Superior temporal gyrus (tissue), 1 donor: ENCODE results near the gene PHF23.

Experiments used
- DNase-seq: peaks from one replicate; pipeline ENCODE4 v3.0.0-alpha.2; 2016; ENCODE audit errors: extremely low spot score

Gene PHF23

GRCh38 chr17:7237761-7238419, 1.4 kb downstream of the PHF23 start:
- peak; percentile 45 for DNase-seq

DNA sequence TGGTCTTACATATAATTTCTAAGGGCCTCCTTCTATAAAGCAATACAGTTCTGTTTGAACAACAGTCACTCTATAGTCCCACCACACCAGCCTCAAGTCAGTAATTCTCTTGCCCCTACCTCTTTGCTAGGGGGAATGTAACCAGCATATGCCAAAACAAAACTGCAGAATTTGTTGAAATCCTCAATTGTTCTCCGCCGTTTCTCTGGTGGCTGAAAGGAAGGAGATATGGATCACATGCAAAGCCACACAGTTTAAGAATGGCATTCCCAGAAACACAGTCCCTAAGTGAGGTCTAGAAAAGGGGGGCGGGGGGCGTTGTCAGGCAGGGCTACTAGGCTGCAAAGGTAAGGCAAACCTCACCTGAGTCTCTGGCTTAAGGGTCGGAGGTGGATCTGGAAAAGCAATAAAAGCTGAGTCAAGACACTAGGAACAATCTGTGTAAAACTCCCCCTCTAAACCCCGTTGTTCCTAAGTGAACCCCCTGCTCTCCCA, 1.9 kb downstream of the PHF23 start:
- no peak for DNase-seq

DNA sequence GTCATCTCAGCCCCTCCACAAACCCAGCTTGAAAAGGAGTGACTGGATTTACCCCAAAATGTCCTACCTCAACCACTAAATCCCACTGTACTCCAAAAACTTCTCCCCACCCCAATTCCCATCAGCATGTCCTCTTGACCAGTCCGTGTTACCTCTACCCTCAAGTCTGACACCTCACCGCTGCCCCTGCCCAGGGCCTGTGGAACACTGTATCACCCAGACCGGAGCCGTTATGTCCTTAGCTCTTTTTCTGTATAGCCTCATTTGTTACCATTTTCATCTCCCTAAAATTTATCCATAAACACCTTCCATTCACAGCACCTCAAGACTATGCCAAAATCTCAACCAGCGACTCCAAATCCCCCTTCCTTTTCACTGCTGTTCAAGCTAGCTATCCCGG, 2.4 kb downstream of the PHF23 start:
- no peak for DNase-seq

DNA sequence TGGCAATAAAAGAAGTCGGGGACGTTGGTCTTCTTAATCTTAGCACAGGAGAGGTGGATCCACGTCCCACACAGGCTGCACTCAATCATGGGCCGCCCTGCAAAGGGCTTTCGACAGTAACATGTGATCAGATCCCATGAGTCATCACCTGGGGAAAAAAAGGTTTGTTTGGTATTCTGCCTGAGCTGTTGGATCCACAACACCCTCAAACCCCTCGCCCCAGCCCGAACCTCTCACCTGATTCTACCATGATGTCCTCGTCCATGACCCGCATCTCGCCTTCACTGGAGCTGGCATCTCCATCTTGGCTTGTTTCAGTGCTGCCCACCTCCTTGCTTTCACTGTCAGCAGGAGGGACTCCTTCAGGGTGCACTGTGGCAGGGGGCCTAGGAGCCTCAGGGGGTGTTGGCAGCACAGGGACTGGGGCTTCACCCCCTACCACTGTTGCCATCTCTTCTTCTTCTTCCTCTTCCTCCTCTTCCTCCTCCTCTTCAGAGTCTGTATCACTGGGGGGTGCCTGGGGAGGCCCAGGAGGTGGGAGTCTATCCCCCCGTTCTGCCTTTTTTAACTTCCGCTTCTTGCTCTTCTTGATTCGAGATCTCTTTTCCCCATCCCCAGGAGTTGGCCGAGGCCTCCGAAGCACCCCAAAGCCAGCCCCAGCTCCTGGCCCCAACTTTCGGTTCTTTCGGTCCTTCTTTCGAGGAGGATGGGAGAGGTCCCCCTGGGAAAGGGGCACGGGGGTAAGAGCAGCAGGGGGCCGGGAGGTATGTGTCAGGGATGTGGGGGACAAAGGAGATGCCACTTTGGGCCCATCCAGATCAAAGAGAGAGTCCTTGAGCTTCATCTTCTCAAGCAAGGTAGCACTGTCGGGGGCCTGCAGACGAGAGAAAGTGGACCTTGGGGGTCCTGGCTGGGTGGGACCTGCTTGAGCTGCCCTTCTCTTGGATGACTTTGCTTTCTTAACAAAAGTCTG, 3.3 kb downstream of the PHF23 start:
- DNase-seq, result no peak

DNA sequence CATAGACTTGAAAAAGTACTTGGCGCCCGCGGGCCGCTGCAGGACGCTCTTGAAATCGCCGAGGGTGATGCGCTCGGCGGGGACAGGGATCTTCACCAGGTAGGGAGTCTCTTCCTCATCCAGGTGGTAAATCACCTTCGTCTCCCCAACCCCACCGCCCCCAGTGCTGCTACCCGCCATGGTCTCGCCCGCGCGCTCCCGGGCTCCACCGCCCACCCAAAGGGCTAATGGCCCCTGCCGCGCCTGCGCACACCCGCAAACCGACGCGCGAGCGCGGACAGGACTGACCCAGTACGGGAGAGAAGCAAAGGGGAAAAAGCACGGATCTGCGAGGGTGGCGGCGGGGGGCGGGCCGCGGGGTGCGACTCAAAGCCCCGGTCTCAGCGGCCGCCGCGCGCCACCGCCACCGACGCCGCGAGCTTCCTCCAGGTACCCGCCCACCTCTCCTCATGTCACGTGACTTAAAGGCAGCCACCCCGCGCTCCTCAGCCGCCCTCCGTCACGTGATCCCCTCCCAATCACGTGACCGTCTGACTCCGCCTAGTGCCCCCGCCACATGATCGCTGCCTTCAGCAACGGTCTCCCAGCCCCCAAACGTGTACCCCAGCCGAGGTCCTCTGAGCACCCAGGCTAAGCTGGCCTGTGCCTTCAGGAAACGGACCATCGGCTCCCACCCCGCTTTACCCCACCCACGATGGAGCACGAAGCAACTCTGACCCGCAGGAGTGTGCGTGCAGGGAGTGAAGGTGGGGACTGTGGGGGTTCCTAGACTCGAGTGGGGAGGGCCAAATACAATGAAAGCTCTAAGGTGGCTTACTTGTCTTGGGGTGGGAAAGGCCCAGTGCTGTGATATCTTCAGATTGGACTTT, 4.9 kb downstream of the PHF23 start, which contains the start of gene DVL2:
Gene DVL2 (minus strand): TSS at position 435 of the 869 bp plus-strand sequence. CDS start 255 bp downstream, at position 180.
- peak; percentile 98 for DNase-seq

GRCh38 chr17:7233701-7234082, 5.6 kb downstream of the PHF23 start:
- peak; percentile 44 for DNase-seq

- no peak for DNase-seq
Measured at GRCh38 chr17:7232114-7232513, 7.1 kb downstream of the PHF23 start.

- no peak for DNase-seq
Measured at GRCh38 chr17:7229504-7229903, 9.8 kb downstream of the PHF23 start.

- no peak for DNase-seq
Measured at GRCh38 chr17:7228920-7229319, 10.3 kb downstream of the PHF23 start.

DNA sequence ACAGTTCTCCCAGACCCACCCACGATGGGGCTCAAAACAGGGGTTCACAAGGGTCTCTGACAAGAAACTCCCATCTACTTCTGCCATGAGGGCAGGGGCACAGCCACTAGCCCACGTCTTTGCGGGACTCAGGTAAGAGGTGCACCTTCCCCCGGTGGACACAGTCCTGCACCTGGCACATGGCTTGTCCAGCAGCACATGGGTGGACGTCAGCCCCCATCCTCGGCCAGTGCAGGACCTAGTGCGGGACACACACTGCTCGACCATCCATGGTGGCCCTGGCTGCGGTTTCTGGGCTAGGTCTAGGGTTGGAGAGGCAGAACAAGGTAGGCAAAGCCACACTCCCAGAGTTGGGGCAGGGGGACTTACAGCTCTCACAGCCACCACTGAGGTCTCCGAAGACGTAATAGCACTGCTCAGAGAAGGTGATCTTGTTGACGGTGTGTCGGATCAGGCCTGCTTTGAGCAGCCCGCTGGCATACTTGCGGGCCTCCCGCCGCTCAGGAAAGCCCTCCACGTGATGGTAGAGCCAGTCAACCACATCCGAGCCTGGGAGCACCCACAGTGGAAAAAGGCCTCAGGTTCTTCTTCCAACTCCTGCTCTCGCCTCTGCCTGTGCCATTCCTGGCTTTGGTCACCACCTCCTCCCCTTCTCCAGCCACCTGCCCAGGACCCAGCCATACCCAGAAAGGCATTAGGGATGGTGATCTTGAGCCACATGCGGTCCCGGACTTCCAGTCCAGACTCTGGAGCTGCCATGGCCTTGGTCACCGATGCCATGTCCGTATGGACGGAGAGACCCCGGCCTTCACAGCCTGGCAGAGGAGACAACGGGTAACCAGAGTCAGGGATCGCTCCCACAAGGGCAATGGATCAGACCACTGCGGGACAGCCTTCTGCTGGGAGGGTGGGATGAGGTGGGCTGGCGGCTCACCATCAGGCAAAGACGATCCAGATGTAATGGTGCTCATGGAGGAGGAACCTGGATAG, 12.2 kb downstream of the PHF23 start:
- DNase-seq, result no peak

DNA sequence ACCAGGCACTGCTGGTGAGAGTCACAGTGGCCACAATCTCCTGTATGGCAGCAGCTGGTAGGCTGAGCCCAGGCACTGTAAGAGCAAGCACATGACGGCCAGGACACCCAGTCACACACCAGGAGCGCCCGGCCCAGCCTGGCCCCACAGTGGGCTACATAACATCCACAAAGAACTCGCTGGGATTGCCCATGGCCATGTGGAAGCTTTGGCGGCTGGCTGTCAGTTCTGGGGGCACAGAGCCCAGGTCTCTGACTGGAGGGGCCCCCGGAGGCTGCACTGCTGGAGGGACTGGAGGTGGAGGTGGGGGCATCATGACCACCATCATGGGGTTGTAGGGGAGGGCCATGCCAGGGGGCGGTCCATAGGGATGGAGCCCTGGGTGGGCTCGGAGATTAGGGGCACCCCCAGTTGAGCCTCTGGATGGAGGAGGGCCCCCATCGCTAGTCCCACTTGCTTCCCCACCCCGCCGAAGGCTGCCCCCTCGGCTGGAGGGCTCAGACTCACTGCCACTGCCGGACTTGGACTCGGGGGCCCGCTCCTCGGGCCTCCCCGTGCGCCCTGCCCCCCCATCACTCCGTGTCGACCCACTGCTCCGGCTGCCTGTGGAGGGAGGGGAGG, 13.4 kb downstream of the PHF23 start:
- no peak for DNase-seq

DNA sequence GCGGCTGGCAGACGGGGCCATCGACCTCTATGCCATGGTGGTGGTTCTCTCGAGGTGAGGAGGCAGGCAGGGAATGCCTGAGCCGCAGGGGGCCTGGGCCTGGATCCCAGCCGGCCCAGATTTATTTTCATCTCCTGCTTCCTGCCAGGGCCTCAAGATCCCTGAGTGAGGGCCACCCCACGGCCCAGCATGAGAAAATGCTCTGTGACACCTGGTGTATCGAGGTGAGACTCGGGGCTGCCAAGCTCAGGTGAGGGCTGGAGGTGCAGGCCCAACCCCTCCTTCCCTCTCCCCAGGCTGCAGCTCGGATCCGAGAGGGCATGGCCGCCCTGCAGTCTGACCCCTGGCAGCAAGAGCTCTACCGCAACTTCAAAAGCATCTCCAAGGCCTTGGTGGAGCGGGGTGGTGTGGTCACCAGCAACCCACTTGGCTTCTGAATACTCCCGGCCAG, 14.6 kb downstream of the PHF23 start:
- no peak for DNase-seq

- DNase-seq, result no peak
Measured at GRCh38 chr17:7224110-7224509, 15.1 kb downstream of the PHF23 start.

DNA sequence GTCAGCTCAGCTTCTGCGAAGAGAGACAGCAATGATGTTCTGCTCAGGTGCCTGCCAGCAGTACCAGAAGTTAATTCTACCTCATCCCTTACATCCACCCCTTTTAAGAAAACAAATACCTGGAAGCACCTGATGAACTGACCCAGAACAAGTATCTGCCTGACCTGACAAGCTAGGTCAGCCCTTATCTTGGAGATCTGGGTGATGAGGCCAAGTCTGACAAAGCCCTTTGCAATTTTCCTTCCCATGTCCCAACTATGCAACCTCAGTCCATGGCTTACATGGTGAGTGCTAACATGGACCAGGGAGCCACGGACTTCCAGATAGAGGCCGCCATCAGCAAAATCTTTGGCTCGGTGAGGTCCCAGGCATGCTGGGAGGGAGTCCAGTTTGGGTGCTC, 15.9 kb downstream of the PHF23 start:
- DNase-seq, result no peak

- no peak for DNase-seq
Measured at GRCh38 chr17:7222972-7223292, 16.3 kb downstream of the PHF23 start.

DNA sequence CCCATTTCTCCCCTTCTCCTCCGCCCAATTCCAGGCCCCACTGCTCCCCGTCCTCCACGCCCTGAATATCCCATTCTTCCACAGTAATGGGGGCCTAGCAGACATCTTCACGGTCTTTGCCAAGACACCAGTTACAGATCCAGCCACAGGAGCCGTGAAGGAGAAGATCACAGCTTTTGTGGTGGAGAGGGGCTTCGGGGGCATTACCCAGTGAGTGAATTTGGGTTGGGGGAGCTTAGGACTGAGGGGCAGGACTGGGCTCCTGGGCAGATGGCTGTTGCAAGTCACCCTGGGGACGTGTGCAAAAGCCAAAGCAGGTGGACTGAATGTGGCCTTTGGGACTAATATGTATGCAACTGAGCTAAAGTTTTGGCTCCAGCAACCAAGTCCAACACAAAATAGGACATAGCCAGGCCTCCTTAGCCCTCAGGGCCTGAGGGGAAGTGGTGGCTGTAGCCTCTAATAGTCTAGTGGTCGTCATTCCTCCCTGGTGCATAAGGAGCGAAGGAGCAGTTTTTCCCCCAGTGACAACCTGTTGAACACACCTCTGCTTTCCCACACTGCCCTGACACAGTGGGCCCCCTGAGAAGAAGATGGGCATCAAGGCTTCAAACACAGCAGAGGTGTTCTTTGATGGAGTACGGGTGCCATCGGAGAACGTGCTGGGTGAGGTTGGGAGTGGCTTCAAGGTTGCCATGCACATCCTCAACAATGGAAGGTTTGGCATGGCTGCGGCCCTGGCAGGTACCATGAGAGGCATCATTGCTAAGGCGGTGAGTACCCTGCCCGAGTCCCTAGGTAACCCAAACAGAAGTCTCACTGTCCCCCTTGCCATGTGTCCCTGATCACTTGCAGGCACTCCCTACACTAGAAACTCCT, 16.9 kb downstream of the PHF23 start:
- DNase-seq, result no peak

GRCh38 chr17:7221278-7222092, 17.8 kb downstream of the PHF23 start:
- DNase-seq, result no peak

- DNase-seq, result no peak
Measured at GRCh38 chr17:7220593-7221277, 18.5 kb downstream of the PHF23 start.
